ENCODE results near the gene COL21A1. TPM values are rescaled to one million over a fixed set of nuclear protein-coding genes. Genes with fewer than 3 reads are reported as not detected.

Gene COL21A1
- total and polyA plus RNA-seq, 2 donors (not counting 1 experiment from before 2014, with no cell fraction given), result 6.9 to 28.2 TPM

- Histone ChIP-seq H3K4me3 (replicated peaks in 1 of 4; ENCODE audit: control extremely low read depth in 1 of 4, insufficient read depth in 1 of 4, low read depth in 3 of 4, low read length in 4 of 4) (peak overlapping the region in 1 of 4 experiments; percentile 12), H3K79me2 (ENCODE audit: control insufficient read depth, insufficient read depth, low read length) (no peaks in the 10 kb centered on the region), H3K9me3 (ENCODE audit: control insufficient read depth, insufficient read depth, low read depth, low read length) (no peaks in the 10 kb centered on the region), H3K9ac (ENCODE audit: insufficient read depth, low read length) (no peak overlapping the region), H3K27ac (ENCODE audit: insufficient read depth, low read length) (peak overlapping the region; percentile 26), H4K20me1 (ENCODE audit: control insufficient read depth, extremely low read depth, insufficient read depth, low read length) (no peaks in the 10 kb centered on the region), H3K4me2 (ENCODE audit: extremely low read depth, insufficient read depth, low read length) (peak overlapping the region; percentile 7), H2AFZ (ENCODE audit: low read length) (no peak overlapping the region), H3K4me1 (ENCODE audit: control insufficient read depth, extremely low read depth, insufficient read depth, low read length) (peaks cover 3% of the 10 kb centered on the region), H3K36me3 (ENCODE audit: control insufficient read depth, insufficient read depth, low read length) (no peaks in the 10 kb centered on the region), H3K27me3 (ENCODE audit: control insufficient read depth, insufficient read depth, low read length) (no peaks in the 10 kb centered on the region)
- no peak for TF ChIP-seq EZH2 (IDR thresholded peaks at IDR 0.05; ENCODE audit: low read length, missing control alignments)
- no peak for TF ChIP-seq CTCF (conservative IDR thresholded peaks at IDR 0.05 in 1 of 2, IDR thresholded peaks at IDR 0.05 in 1 of 2; ENCODE audit: low read depth in 1 of 2, low read length in 2 of 2)
- DNase-seq (ENCODE audit: low read depth in 2 of 2), result peak; percentile 74 to 78
Observed at GRCh38 chr6:56144538-56145324, 102.6 kb downstream of the COL21A1 start.

- Histone ChIP-seq H3K4me2 (ENCODE audit: extremely low read depth, insufficient read depth, low read length) (no peak overlapping the region), H2AFZ (ENCODE audit: low read length) (no peak overlapping the region), H3K9ac (ENCODE audit: insufficient read depth, low read length) (no peak overlapping the region), H3K79me2 (ENCODE audit: control insufficient read depth, insufficient read depth, low read length) (no peaks in the 10 kb centered on the region), H3K4me1 (ENCODE audit: control insufficient read depth, extremely low read depth, insufficient read depth, low read length) (peaks cover 3% of the 10 kb centered on the region), H3K36me3 (ENCODE audit: control insufficient read depth, insufficient read depth, low read length) (no peaks in the 10 kb centered on the region), H3K27me3 (ENCODE audit: control insufficient read depth, insufficient read depth, low read length) (no peaks in the 10 kb centered on the region), H3K4me3 (replicated peaks in 1 of 4; ENCODE audit: control extremely low read depth in 1 of 4, insufficient read depth in 1 of 4, low read depth in 3 of 4, low read length in 4 of 4) (no peak overlapping the region), H3K9me3 (ENCODE audit: control insufficient read depth, insufficient read depth, low read depth, low read length) (no peaks in the 10 kb centered on the region), H3K27ac (ENCODE audit: insufficient read depth, low read length) (no peak overlapping the region), H4K20me1 (ENCODE audit: control insufficient read depth, extremely low read depth, insufficient read depth, low read length) (no peaks in the 10 kb centered on the region)
- DNase-seq (ENCODE audit: low read depth in 2 of 2), result peak in 1 of 2 donors; percentile 2
- TF ChIP-seq CTCF (conservative IDR thresholded peaks at IDR 0.05 in 1 of 2, IDR thresholded peaks at IDR 0.05 in 1 of 2; ENCODE audit: low read depth in 1 of 2, low read length in 2 of 2), result no peak
- no peak for TF ChIP-seq EZH2 (IDR thresholded peaks at IDR 0.05; ENCODE audit: low read length, missing control alignments)
Observed at GRCh38 chr6:56143796-56144195, 103.6 kb downstream of the COL21A1 start.

GRCh38 chr6:56140090-56140489, 107.3 kb downstream of the COL21A1 start:
- H3K27me3 ChIP-seq (ENCODE audit: control insufficient read depth, insufficient read depth, low read length), result no peaks in the 10 kb centered on the region
- peaks cover 3% of the 10 kb centered on the region for H3K4me1 ChIP-seq (ENCODE audit: control insufficient read depth, extremely low read depth, insufficient read depth, low read length)
- H2AFZ ChIP-seq (ENCODE audit: low read length), result no peak overlapping the region
- no peak overlapping the region for H3K4me3 ChIP-seq (replicated peaks in 1 of 4; ENCODE audit: control extremely low read depth in 1 of 4, insufficient read depth in 1 of 4, low read depth in 3 of 4, low read length in 4 of 4)
- H3K79me2 ChIP-seq (ENCODE audit: control insufficient read depth, insufficient read depth, low read length), result no peaks in the 10 kb centered on the region
- TF ChIP-seq EZH2 (IDR thresholded peaks at IDR 0.05; ENCODE audit: low read length, missing control alignments) (no peak), CTCF (conservative IDR thresholded peaks at IDR 0.05 in 1 of 2, IDR thresholded peaks at IDR 0.05 in 1 of 2; ENCODE audit: low read depth in 1 of 2, low read length in 2 of 2) (no peak)
- DNase-seq (ENCODE audit: low read depth in 2 of 2), result no peak
- peaks cover 2% of the 10 kb centered on the region for H4K20me1 ChIP-seq (ENCODE audit: control insufficient read depth, extremely low read depth, insufficient read depth, low read length)
- no peaks in the 10 kb centered on the region for H3K9me3 ChIP-seq (ENCODE audit: control insufficient read depth, insufficient read depth, low read depth, low read length)
- H3K4me2 ChIP-seq (ENCODE audit: extremely low read depth, insufficient read depth, low read length), result no peak overlapping the region
- H3K36me3 ChIP-seq (ENCODE audit: control insufficient read depth, insufficient read depth, low read length), result no peaks in the 10 kb centered on the region
- no peak overlapping the region for H3K9ac ChIP-seq (ENCODE audit: insufficient read depth, low read length)
- no peak overlapping the region for H3K27ac ChIP-seq (ENCODE audit: insufficient read depth, low read length)

Measured in fibroblast of lung (primary cell).